Measurements from ENCODE around the gene FBXW12. TPM values are rescaled to one million over a fixed set of nuclear protein-coding genes. Genes with fewer than 3 reads are reported as not detected.

The FBXW12 gene
- total RNA-seq, 2 donors from 2014 or later, result not detected

DNA sequence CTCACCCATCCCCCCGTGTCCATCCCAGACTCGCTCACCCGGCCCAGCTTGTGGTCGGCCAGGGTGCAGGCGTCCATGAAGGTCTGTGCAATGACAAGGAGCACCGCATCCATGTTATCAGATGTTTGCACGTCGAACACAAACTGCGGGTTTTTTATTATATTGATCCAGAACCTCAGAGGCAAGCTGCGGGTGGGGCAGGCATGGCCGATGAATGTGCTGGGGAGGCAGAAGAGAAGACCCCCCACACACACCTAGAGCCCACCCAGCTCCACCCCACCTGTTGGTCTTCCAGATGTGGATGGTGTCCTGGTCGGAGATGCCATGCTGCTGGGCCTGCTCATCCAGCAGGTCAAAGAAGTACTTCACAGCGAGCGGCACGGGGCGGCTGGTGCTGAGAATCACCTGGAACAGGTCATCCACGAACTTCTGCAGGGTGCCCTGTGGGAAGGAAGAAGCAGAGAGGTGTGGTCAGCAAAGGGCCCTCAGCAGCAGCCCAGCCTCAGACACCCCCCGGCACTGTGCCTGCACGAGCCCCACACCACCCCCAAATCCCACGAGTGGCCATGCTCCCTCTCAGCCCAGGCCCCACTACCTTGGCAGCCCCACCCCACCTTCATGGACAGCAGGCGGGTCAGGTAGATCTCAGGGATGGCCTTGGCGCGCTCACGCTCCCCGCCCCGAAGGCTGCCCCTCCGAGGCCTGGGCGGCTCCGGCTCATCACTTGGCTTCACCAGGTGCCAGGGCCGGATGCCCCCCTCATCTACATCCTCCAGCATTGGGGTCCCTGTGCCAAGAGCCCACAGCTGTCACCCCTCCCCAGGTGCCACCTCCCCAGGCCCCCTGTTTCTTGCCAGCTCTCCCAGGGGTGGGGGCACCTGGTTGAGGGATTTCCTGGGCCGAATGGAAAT lies 37.5 kb downstream of the FBXW12 start:
- no peak overlapping the region for H3K4me3 ChIP-seq
- H3K27me3 ChIP-seq (replicated peaks; ENCODE audit: insufficient read depth), result no peaks in the 10 kb centered on the region
- peak; percentile 0 for DNase-seq (ENCODE audit: low spot score)
- H3K36me3 ChIP-seq, result peaks cover 73% of the 10 kb centered on the region
- H3K27ac ChIP-seq, result no peak overlapping the region
- TF ChIP-seq, protein P1, sequence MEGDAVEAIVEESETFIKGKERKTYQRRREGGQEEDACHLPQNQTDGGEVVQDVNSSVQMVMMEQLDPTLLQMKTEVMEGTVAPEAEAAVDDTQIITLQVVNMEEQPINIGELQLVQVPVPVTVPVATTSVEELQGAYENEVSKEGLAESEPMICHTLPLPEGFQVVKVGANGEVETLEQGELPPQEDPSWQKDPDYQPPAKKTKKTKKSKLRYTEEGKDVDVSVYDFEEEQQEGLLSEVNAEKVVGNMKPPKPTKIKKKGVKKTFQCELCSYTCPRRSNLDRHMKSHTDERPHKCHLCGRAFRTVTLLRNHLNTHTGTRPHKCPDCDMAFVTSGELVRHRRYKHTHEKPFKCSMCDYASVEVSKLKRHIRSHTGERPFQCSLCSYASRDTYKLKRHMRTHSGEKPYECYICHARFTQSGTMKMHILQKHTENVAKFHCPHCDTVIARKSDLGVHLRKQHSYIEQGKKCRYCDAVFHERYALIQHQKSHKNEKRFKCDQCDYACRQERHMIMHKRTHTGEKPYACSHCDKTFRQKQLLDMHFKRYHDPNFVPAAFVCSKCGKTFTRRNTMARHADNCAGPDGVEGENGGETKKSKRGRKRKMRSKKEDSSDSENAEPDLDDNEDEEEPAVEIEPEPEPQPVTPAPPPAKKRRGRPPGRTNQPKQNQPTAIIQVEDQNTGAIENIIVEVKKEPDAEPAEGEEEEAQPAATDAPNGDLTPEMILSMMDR (IDR thresholded peaks at IDR 0.05), result no peak
- no peak for ATAC-seq (ENCODE audit: insufficient number of reproducible peaks, low FRiP score, low read depth)
- no peaks in the 10 kb centered on the region for H3K9me3 ChIP-seq
- peaks cover 4 to 39% of the 10 kb centered on the region in 2 donors for H3K4me1 ChIP-seq (ENCODE audit: control insufficient read depth in 1 of 2, low read depth in 2 of 2)

DNA sequence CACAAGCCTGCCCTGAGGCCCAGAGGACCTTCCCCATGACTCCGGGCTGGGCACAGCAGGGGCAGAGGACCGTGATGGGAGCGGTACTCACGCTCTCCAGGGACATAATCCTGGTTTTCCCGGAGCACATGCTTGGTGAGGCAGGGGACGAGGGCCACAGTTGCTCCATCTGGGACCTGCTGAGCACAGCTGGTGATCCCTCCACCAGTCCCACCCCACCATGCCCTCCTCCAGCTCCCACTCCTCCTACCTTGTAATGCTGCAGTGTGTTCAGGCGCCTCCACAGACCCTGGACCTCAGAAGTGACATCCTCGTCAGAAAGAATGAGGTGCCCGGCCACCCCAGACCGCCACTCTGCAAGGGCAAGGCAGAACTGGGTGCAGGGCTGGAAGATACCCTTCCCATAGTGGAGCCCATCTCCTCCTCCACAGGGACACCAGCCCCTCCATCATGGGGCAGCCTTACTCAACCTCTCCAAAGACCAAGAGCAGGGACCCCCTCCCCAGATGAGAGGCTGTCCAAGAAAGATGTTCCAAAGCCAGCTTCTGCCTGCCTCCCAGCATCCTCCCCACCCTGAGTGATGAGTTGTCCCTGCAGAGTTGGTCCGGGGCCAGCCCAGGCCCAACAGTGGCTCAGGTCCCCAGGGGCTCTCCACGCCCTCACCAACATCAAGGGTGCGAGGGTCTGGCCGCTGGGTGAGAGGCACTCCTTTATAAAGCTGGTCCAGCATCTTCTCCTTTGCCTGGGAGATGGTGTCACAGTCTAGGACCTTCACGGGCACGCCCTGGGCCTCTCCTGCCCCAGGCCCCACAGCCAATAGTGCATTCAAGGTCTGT lies 38.4 kb downstream of the FBXW12 start:
- H3K27ac ChIP-seq, result no peak overlapping the region
- H3K9me3 ChIP-seq, result no peaks in the 10 kb centered on the region
- TF ChIP-seq, protein P1 (IDR thresholded peaks at IDR 0.05), result no peak
- DNase-seq (ENCODE audit: low spot score) (no peak), ATAC-seq (ENCODE audit: insufficient number of reproducible peaks, low FRiP score, low read depth) (no peak)
- peaks cover 81% of the 10 kb centered on the region for H3K36me3 ChIP-seq
- H3K4me3 ChIP-seq, result no peak overlapping the region
- no peaks in the 10 kb centered on the region for H3K27me3 ChIP-seq (replicated peaks; ENCODE audit: insufficient read depth)
- peaks cover 0 to 39% of the 10 kb centered on the region in 2 donors for H3K4me1 ChIP-seq (ENCODE audit: control insufficient read depth in 1 of 2, low read depth in 2 of 2)

DNA sequence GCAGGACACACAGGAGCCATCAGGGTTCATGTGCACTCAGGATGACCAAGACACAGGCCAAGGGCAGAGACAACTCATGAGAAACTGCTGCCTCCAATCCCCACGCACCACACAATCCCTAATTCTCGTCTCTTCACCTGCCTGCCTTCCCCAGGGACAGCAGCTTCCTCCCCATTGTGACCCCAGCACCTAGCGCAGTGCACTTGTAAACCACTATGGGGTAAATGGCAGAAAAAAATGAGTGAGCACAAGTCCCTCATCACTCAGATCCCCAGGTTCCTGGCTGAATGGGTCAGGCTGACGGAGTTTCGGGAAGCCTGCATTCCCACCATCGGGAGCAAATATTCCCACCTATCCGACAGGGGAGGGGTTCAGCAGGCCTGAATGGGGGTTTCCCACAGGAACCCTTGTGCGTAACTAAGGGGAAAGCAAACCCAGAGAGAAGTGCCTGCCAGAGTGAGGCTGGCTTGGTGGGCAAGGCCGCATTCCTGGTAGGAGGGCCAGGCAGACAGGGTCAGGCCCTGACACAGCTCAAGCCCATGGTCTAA lies 39.1 kb downstream of the FBXW12 start:
- Histone ChIP-seq H3K36me3 (peaks cover 86% of the 10 kb centered on the region), H3K4me1 (ENCODE audit: control insufficient read depth in 1 of 2, low read depth in 2 of 2) (peaks cover 0 to 33% of the 10 kb centered on the region in 2 donors), H3K9me3 (no peaks in the 10 kb centered on the region), H3K27me3 (replicated peaks; ENCODE audit: insufficient read depth) (no peaks in the 10 kb centered on the region), H3K27ac (peak overlapping the region in 1 of 2 donors; percentile 25), H3K4me3 (no peak overlapping the region)
- ATAC-seq (ENCODE audit: insufficient number of reproducible peaks, low FRiP score, low read depth) (no peak), DNase-seq (ENCODE audit: low spot score) (peak; percentile 0)
- TF ChIP-seq, protein P1 (IDR thresholded peaks at IDR 0.05), result no peak

DNA sequence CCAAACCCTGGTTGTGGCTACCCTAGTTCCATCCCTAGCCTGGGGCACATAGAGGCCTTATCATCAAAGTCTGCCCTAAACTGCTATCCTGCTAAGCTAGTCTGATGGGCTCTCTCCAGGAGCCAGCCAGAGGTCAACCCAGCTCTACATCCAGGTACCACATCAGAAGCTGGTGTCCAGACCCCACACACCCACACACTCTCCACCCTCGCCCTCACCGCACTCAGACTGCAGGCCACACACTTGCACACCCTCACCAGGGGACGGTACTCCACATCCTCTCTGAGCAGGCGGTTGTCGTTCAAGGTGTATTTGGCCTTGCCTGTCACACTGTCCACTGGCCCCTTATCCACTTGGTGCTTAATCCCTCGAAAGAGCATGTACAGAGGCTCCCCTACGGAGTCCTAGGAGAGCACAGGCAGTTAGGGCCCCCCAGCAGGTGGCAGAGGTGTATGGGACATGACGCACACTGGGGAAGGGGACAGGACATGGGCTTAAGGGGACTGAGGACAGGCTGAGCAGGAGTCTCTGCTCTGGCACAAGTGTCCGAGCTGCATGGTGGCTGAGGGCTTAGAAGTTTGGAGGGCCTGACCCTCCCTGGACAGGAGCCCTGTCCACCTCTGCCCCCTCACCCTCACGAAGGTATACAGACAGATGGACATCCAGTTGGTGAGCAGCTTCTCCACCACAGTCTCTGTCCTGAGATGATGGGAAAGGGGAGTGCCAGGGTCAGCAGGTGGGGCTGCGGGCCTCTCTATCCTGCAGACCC lies 39.8 kb downstream of the FBXW12 start:
- H3K4me1 ChIP-seq (ENCODE audit: control insufficient read depth in 1 of 2, low read depth in 2 of 2), result peaks cover 0 to 33% of the 10 kb centered on the region in 2 donors
- TF ChIP-seq, protein P1 (IDR thresholded peaks at IDR 0.05), result no peak
- H3K27me3 ChIP-seq (replicated peaks; ENCODE audit: insufficient read depth), result no peaks in the 10 kb centered on the region
- ATAC-seq (ENCODE audit: insufficient number of reproducible peaks, low FRiP score, low read depth), result no peak
- peaks cover 85% of the 10 kb centered on the region for H3K36me3 ChIP-seq
- peak overlapping the region; percentile 69 to 73 for H3K27ac ChIP-seq
- no peak for DNase-seq (ENCODE audit: low spot score)
- no peaks in the 10 kb centered on the region for H3K9me3 ChIP-seq
- H3K4me3 ChIP-seq, result no peak overlapping the region

Data from thoracic aorta (tissue), 2 donors.